Right atrium auricular region (tissue), 2 donors: Measurements from ENCODE around the gene CNST. TPM values are rescaled to one million over a fixed set of nuclear protein-coding genes. Genes with fewer than 3 reads are reported as not detected.

Source experiments
- DNase-seq: peaks from one replicate; pipeline ENCODE4 v3.0.0-alpha.2; 2019; ENCODE audit warnings: low spot score
- H3K27ac ChIP-seq, 2 donors: fragments of 200-600 bp; sonication (generic); 1 replicate in 1 of 2; 2 replicates in 1 of 2; pipeline ENCODE4 v1.5.1; 2016 to 2019
- H3K27me3 ChIP-seq, 2 donors: fragments of 200-600 bp; sonication (generic); one replicate each; pipeline versions ENCODE4 v1.5.1 to v1.6.0; 2017 to 2019
- H3K36me3 ChIP-seq: fragments of 200-600 bp; sonication (generic); one replicate; pipeline ENCODE4 v1.5.1; 2016
- H3K4me1 ChIP-seq, 2 donors: fragments of 200-600 bp; sonication (generic); one replicate each; pipeline versions ENCODE4 v1.5.1 to v1.6.0; 2017 to 2019
- H3K4me3 ChIP-seq, 2 donors: fragments of 200-600 bp; sonication (generic); 1 replicate in 1 of 2; 2 replicates in 1 of 2; pipeline ENCODE4 v1.5.1; 2017 to 2019; ENCODE audit warnings: mild to moderate bottlenecking in 1 of 2, moderate library complexity in 1 of 2
- H3K9me3 ChIP-seq, 2 donors: fragments of 200-600 bp; sonication (generic); one replicate each; pipeline ENCODE4 v1.5.1; 2019
- CTCF ChIP-seq, 2 donors: fragments of 200-600 bp; sonication (generic); IDR thresholded peaks; one replicate each; pipeline ENCODE4 v1.5.1; 2019; ENCODE audit warnings: antibody characterized with exemption in 2 of 2
- total RNA-seq, 2 donors: library from RNA; depleted of rRNA; stranded (reverse); fragments of >200 nt; gene quantifications; one replicate each; pipeline ENCODE4 v1.1.0, GENCODE V29; 2016

Gene CNST
- total RNA-seq, 2 donors from 2014 or later: 15.6 to 19.0 TPM

- peaks cover 0 to 72% of the 10 kb centered on the region in 2 donors for H3K4me1 ChIP-seq
- no peak for TF ChIP-seq CTCF (IDR thresholded peaks at IDR 0.05)
- DNase-seq: no peak
- no peak overlapping the region for H3K4me3 ChIP-seq
- H3K27ac ChIP-seq: no peak overlapping the region
- no peaks in the 10 kb centered on the region for H3K36me3 ChIP-seq
- no peaks in the 10 kb centered on the region for H3K27me3 ChIP-seq
- no peaks in the 10 kb centered on the region for H3K9me3 ChIP-seq
These were observed 10.4 kb downstream of the CNST start for GRCh38 chr1:246576709-246577032.

GRCh38 chr1:246577082-246577719 lies 10.9 kb downstream of the CNST start:
- H3K36me3 ChIP-seq: no peaks in the 10 kb centered on the region
- H3K27ac ChIP-seq: no peak overlapping the region
- TF ChIP-seq CTCF (IDR thresholded peaks at IDR 0.05): no peak
- DNase-seq: no peak
- no peak overlapping the region for H3K4me3 ChIP-seq
- H3K9me3 ChIP-seq: no peaks in the 10 kb centered on the region
- peaks cover 0 to 68% of the 10 kb centered on the region in 2 donors for H3K4me1 ChIP-seq
- H3K27me3 ChIP-seq: no peaks in the 10 kb centered on the region

GRCh38 chr1:246577720-246578106 lies 11.5 kb downstream of the CNST start:
- Histone ChIP-seq H3K27me3 (no peaks in the 10 kb centered on the region), H3K4me1 (peaks cover 0 to 69% of the 10 kb centered on the region in 2 donors), H3K27ac (no peak overlapping the region), H3K36me3 (no peaks in the 10 kb centered on the region), H3K4me3 (no peak overlapping the region), H3K9me3 (no peaks in the 10 kb centered on the region)
- TF ChIP-seq CTCF (IDR thresholded peaks at IDR 0.05): no peak
- DNase-seq: no peak

GRCh38 chr1:246579818-246580217 lies 13.6 kb downstream of the CNST start:
- H3K4me1 ChIP-seq: peaks cover 0 to 75% of the 10 kb centered on the region in 2 donors
- no peak for TF ChIP-seq CTCF (IDR thresholded peaks at IDR 0.05)
- no peak for DNase-seq
- peak overlapping the region; percentile 37 to 43 for H3K27ac ChIP-seq
- no peaks in the 10 kb centered on the region for H3K36me3 ChIP-seq
- H3K9me3 ChIP-seq: no peaks in the 10 kb centered on the region
- no peak overlapping the region for H3K4me3 ChIP-seq
- no peaks in the 10 kb centered on the region for H3K27me3 ChIP-seq

- Histone ChIP-seq H3K9me3 (no peaks in the 10 kb centered on the region), H3K4me3 (no peak overlapping the region), H3K36me3 (no peaks in the 10 kb centered on the region), H3K27ac (peak overlapping the region; percentile 37 to 43), H3K4me1 (peaks cover 0 to 81% of the 10 kb centered on the region in 2 donors), H3K27me3 (no peaks in the 10 kb centered on the region)
- TF ChIP-seq CTCF (IDR thresholded peaks at IDR 0.05): no peak
- no peak for DNase-seq
These were observed 14.5 kb downstream of the CNST start for GRCh38 chr1:246580497-246581370.
